Measurements from ENCODE around the gene ANXA7.

DNA sequence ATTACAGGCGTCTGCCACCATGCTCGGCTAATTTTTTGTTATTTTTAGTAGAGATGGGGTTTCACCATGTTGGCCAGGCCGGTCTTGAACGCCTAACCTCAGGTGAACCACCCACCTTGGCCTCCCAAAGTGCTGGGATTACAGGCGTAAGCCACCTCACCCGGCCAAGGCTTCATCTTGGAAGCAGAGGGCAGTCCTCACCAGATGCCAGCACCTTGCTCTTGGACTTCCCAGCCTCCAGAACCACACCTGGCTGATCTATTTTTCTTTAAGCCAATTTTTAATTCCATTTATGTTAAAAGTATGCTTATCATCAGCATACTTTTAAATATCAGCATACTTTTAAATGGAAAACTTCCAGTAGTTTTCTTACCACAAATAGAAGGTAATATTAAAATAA lies 12.2 kb downstream of the ANXA7 start:
- TF ChIP-seq, protein P1, sequence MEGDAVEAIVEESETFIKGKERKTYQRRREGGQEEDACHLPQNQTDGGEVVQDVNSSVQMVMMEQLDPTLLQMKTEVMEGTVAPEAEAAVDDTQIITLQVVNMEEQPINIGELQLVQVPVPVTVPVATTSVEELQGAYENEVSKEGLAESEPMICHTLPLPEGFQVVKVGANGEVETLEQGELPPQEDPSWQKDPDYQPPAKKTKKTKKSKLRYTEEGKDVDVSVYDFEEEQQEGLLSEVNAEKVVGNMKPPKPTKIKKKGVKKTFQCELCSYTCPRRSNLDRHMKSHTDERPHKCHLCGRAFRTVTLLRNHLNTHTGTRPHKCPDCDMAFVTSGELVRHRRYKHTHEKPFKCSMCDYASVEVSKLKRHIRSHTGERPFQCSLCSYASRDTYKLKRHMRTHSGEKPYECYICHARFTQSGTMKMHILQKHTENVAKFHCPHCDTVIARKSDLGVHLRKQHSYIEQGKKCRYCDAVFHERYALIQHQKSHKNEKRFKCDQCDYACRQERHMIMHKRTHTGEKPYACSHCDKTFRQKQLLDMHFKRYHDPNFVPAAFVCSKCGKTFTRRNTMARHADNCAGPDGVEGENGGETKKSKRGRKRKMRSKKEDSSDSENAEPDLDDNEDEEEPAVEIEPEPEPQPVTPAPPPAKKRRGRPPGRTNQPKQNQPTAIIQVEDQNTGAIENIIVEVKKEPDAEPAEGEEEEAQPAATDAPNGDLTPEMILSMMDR (IDR thresholded peaks at IDR 0.05; ENCODE audit: extremely low read depth in 1 of 2, insufficient read depth in 1 of 2, low read depth in 1 of 2, low read length in 2 of 2): no peak
- TF ChIP-seq POLR2AphosphoS5 (IDR thresholded peaks at IDR 0.05; ENCODE audit: insufficient read depth, low read depth, low read length) (no peak), EZH2 (IDR thresholded peaks at IDR 0.05; ENCODE audit: borderline replicate concordance, low read depth, low read length, severe bottlenecking) (no peak), GATA2 (IDR thresholded peaks at IDR 0.05; ENCODE audit: insufficient read depth, insufficient read length, low read depth, low read length) (no peak), MYC (IDR thresholded peaks at IDR 0.05; ENCODE audit: low read depth, low read length) (no peak), POLR2A (IDR thresholded peaks at IDR 0.05; ENCODE audit: low read depth, low read length) (no peak)
- TF ChIP-seq, protein P2, sequence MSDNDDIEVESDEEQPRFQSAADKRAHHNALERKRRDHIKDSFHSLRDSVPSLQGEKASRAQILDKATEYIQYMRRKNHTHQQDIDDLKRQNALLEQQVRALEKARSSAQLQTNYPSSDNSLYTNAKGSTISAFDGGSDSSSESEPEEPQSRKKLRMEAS (IDR thresholded peaks at IDR 0.05; ENCODE audit: insufficient read depth, insufficient read length): no peak

All from endothelial cell of umbilical vein (primary cell).